IMR-90 (cell line): ENCODE measurements around the gene TEKT4. TPM values are rescaled to one million over a fixed set of nuclear protein-coding genes. Genes with fewer than 3 reads are reported as not detected.

Experiments
- ATAC-seq: fragments of 200-7000 bp; cut with Tn5 transposase; 2 replicates; pipeline ENCODE4 v1.9.1; 2020; ENCODE audit warnings: low read depth, mild to moderate bottlenecking, moderate library complexity
- BruUV-seq: library from RNA; stranded (reverse); fragments of 400-500 nt; replicated peaks from 2 replicates; lab custom pipeline; 2021; lab: Mats Ljungman, UMichigan
- CTCF ChIA-PET: fragments of 300-600 bp; formaldehyde crosslinking; extraction: SDS; loops from one replicate; lab custom pipeline; 2021; ENCODE audit warnings: antibody characterized with exemption; lab: Yijun Ruan, JAX
- POLR2A ChIA-PET: fragments of 300-600 bp; sonication (Branson Sonifier 250); formaldehyde crosslinking; loops from one replicate; lab custom pipeline; 2022; ENCODE audit warnings: antibody characterized with exemption; ENCODE audit not compliant: unreplicated experiment; lab: Charles Lee
- DNase-seq: peaks from one replicate; pipeline ENCODE4 v3.0.0; 2013
- H2AFZ ChIP-seq: replicated peaks from 2 replicates; pipeline ENCODE3; 2013; ENCODE audit warnings: low read length, mild to moderate bottlenecking; ENCODE audit not compliant: poor library complexity
- H2AK5ac ChIP-seq: 2 replicates; pipeline ENCODE4 v1.6.1; 2013; ENCODE audit warnings: low read depth, low read length, inconsistent platforms
- H2AK9ac ChIP-seq: replicated peaks from 2 replicates; pipeline ENCODE3; 2013; ENCODE audit warnings: mild to moderate bottlenecking, low read depth, low read length, moderate library complexity; ENCODE audit not compliant: poor library complexity
- H2BK120ac ChIP-seq: 2 replicates; pipeline ENCODE4 v1.6.1; 2013; ENCODE audit warnings: low read depth, low read length, inconsistent platforms
- H2BK15ac ChIP-seq: 3 replicates; pipeline ENCODE4 v1.6.1; 2013; ENCODE audit warnings: low read depth, low read length, inconsistent platforms
- H2BK20ac ChIP-seq: 2 replicates; pipeline ENCODE4 v1.6.1; 2013; ENCODE audit warnings: low read depth, mild to moderate bottlenecking, inconsistent platforms, low read length, moderate library complexity
- H2BK5ac ChIP-seq: 2 replicates; pipeline ENCODE4 v1.6.1; 2013; ENCODE audit warnings: mild to moderate bottlenecking, low read depth, low read length, inconsistent platforms; ENCODE audit not compliant: poor library complexity, severe bottlenecking
- H3K14ac ChIP-seq: replicated peaks from 2 replicates; pipeline ENCODE4 v1.6.1; 2013; ENCODE audit warnings: low read depth, low read length, inconsistent platforms
- H3K18ac ChIP-seq: 2 replicates; pipeline ENCODE4 v1.6.1; 2013; ENCODE audit warnings: low read depth, low read length, control low read depth
- H3K23ac ChIP-seq: 2 replicates; pipeline ENCODE4 v1.6.1; 2013; ENCODE audit warnings: low read depth, low read length, inconsistent platforms
- H3K27ac ChIP-seq: 2 replicates; pipeline ENCODE4 v1.5.1; 2013; ENCODE audit warnings: mild to moderate bottlenecking, control low read depth, low read length; ENCODE audit not compliant: insufficient read depth
- H3K27me3 ChIP-seq: 2 replicates; pipeline ENCODE4 v1.6.1; 2013; ENCODE audit warnings: low read length; ENCODE audit not compliant: control insufficient read depth, insufficient read depth
- H3K36me3 ChIP-seq: 2 replicates; pipeline ENCODE4 v1.6.1; 2013; ENCODE audit warnings: low read length, mixed read lengths; ENCODE audit not compliant: control insufficient read depth, insufficient read depth
- H3K4ac ChIP-seq: 2 replicates; pipeline ENCODE4 v1.6.1; 2013; ENCODE audit warnings: low read depth, low read length, inconsistent platforms
- H3K4me1 ChIP-seq: 2 replicates; pipeline ENCODE4 v1.6.1; 2013; ENCODE audit warnings: low read length, mixed read lengths; ENCODE audit not compliant: control insufficient read depth, insufficient read depth
- H3K4me2 ChIP-seq: 2 replicates; pipeline ENCODE4 v1.6.1; 2013; ENCODE audit warnings: low read depth, mild to moderate bottlenecking, control low read depth, low read length, moderate library complexity
- H3K4me3 ChIP-seq: 2 replicates; pipeline ENCODE4 v1.5.1; 2013; ENCODE audit warnings: low read depth, mild to moderate bottlenecking, control low read depth, low read length, moderate library complexity; ENCODE audit not compliant: insufficient read depth
- H3K56ac ChIP-seq: 2 replicates; pipeline ENCODE4 v1.6.1; 2013; ENCODE audit warnings: low read length, inconsistent platforms; ENCODE audit not compliant: insufficient read depth; ENCODE audit errors: extremely low read depth
- H3K79me1 ChIP-seq, 2 experiments: 2 replicates each; pipeline ENCODE4 v1.6.1; 2013; ENCODE audit warnings: low read length in 2 of 2, inconsistent platforms in 1 of 2, low read depth in 1 of 2
- H3K9ac ChIP-seq: 2 replicates; pipeline ENCODE4 v1.6.1; 2013; ENCODE audit warnings: low read depth, low read length, control low read depth
- H3K9me1 ChIP-seq: 2 replicates; pipeline ENCODE4 v1.6.1; 2013; ENCODE audit warnings: low read length, inconsistent platforms; ENCODE audit not compliant: insufficient read depth
- H3K9me3 ChIP-seq: 2 replicates; pipeline ENCODE4 v1.6.1; 2013; ENCODE audit warnings: low read length; ENCODE audit not compliant: control insufficient read depth, insufficient read depth
- H4K20me1 ChIP-seq: 2 replicates; pipeline ENCODE4 v1.6.1; 2013; ENCODE audit warnings: low read length, inconsistent platforms; ENCODE audit not compliant: insufficient read depth
- H4K5ac ChIP-seq: 2 replicates; pipeline ENCODE4 v1.6.1; 2013; ENCODE audit warnings: mild to moderate bottlenecking, low read depth, low read length, control low read depth
- H4K8ac ChIP-seq, 2 experiments: 2 replicates each; pipeline ENCODE4 v1.6.1; 2013; ENCODE audit warnings: low read depth in 2 of 2, low read length in 2 of 2, control low read depth in 1 of 2, inconsistent platforms in 1 of 2
- H4K91ac ChIP-seq: 2 replicates; pipeline ENCODE4 v1.6.1; 2013; ENCODE audit warnings: low read depth, low read length, inconsistent platforms; ENCODE audit not compliant: insufficient read depth
- CHD1 ChIP-seq: IDR thresholded peaks from 2 replicates; pipeline ENCODE4 v1.6.1; 2012; ENCODE audit warnings: low read depth, low read length, improper control_type of control experiment
- ELK1 ChIP-seq: fragments of 150-350 bp; IDR thresholded peaks from 2 replicates; pipeline ENCODE4 v1.6.1; 2016; ENCODE audit warnings: low read depth, mild to moderate bottlenecking, low read length, moderate library complexity, borderline replicate concordance
- MAZ ChIP-seq: IDR thresholded peaks from 2 replicates; pipeline ENCODE4 v1.6.1; 2012; ENCODE audit warnings: low read depth, mild to moderate bottlenecking, low read length, improper control_type of control experiment, moderate library complexity, borderline replicate concordance
- SMC3 ChIP-seq: fragments of 150-350 bp; IDR thresholded peaks from 2 replicates; pipeline ENCODE4 v1.6.1; 2016; ENCODE audit warnings: low read depth, mild to moderate bottlenecking, antibody characterized with exemption, low read length, moderate library complexity
- WGBS, 2 experiments: methylation state at CpG; one replicate each; pipeline versions ENCODE4 v1.1.5 to v1.1.7; 2013; ENCODE audit warnings: missing lambda C conversion rate in 2 of 2; ENCODE audit not compliant: insufficient read length in 1 of 2; ENCODE audit errors: extremely low coverage in 2 of 2; 5-methylcytosine and 5-hydroxymethylcytosine counted together
- dilution Hi-C: fragments of 300-500 bp; cut with HindIII; formaldehyde crosslinking; loops from one replicate; pipeline ENCODE4 v1.14.3; 2018; ENCODE audit warnings: low sequenced_read_pairs; ENCODE audit not compliant: unreplicated experiment
- in situ Hi-C: fragments of 300-500 bp; cut with MboI; formaldehyde crosslinking; loops from 3 replicates; pipeline ENCODE4 v1.14.3; 2019; ENCODE audit warnings: low sequenced_read_pairs, inconsistent platforms, mixed read lengths
- intact Hi-C: fragments of 100-400 bp; cut with micrococcal nuclease; formaldehyde crosslinking; loops from 2 replicates; pipeline ENCODE4 v1.10.0; 2022
- polyA plus RNA-seq, 3 experiments: library from polyadenylated mRNA; depleted of rRNA; stranded (reverse); fragments of >200 nt; gene quantifications; 2 replicates each; pipeline ENCODE4 v1.2.3, GENCODE V29; 2012; ENCODE audit warnings: low replicate concordance in 1 of 3
- total RNA-seq: library from RNA; depleted of rRNA; stranded (reverse); fragments of >200 nt; gene quantifications from 2 replicates; pipeline ENCODE4 v1.2.3, GENCODE V29; 2012

Gene TEKT4
- total and polyA plus RNA-seq, 2 of the 4 experiments (the other 2 are of a cell fraction): not detected

- Histone ChIP-seq H4K5ac (no peak overlapping the region), H3K56ac (no peak overlapping the region), H2BK120ac (no peak overlapping the region), H3K27ac (no peak overlapping the region), H2BK20ac (no peak overlapping the region), H2BK5ac (no peak overlapping the region), H3K23ac (no peak overlapping the region), H4K20me1 (no peaks in the 10 kb centered on the region), H4K8ac (no peak overlapping the region), H2AK5ac (no peak overlapping the region), H2AFZ (no peak overlapping the region), H3K9me1 (no peaks in the 10 kb centered on the region), H3K4me1 (no peaks in the 10 kb centered on the region), H3K4me2 (no peak overlapping the region), H3K4me3 (no peak overlapping the region), H3K79me1 (no peaks in the 10 kb centered on the region), H3K18ac (no peak overlapping the region), H3K36me3 (no peaks in the 10 kb centered on the region), H2AK9ac (no peak overlapping the region), H3K9me3 (no peaks in the 10 kb centered on the region), H3K27me3 (peaks cover 2% of the 10 kb centered on the region; the same call in 1 of the 2 replicates), H3K4ac (no peak overlapping the region), H3K9ac (no peak overlapping the region), H2BK15ac (no peak overlapping the region), H4K91ac (no peak overlapping the region), H3K14ac (no peak overlapping the region)
- POLR2A ChIA-PET: no interaction called here
- no peak for DNase-seq
- no peak for ATAC-seq
- in situ Hi-C loops (no loop called here), dilution Hi-C loops (no loop called here), intact Hi-C loops (no loop called here)
- BruUV-seq: no TSS peak
- WGBS, 2 experiments: 87% methylated on average over 2 of the region's 12 CpGs; no CpG with 5 or more reads in 1 of the 2 experiments
- CTCF ChIA-PET: interaction anchor here (0.5 kb wide), 1 partner anchor 17 kb away, joined by 3 read pairs; no protein-coding TSS in a partner anchor
- TF ChIP-seq CHD1 (no peak), ELK1 (no peak), MAZ (no peak), SMC3 (no peak)
Measured at GRCh38 chr2:94872676-94873361, 1.6 kb downstream of the TEKT4 start.
